NCI-H1417 (cell line): ENCODE results near the gene RAB3A.

Experiments used
- DNase-seq, 3 experiments: peaks; one replicate each; lab custom pipeline; 2025; lab: John Stamatoyannopoulos, UW

Gene RAB3A

GRCh38 chr19:18197941-18198340 is 5.9 kb downstream of the RAB3A start:
- DNase-seq: no peak

GRCh38 chr19:18197306-18197705 is 6.5 kb downstream of the RAB3A start:
- no peak for DNase-seq

GRCh38 chr19:18196511-18196845 is 7.4 kb downstream of the RAB3A start:
- no peak for DNase-seq

GRCh38 chr19:18194554-18195238 is 9.1 kb downstream of the RAB3A start:
- no peak for DNase-seq

- no peak for DNase-seq
Measured at GRCh38 chr19:18194181-18194530, 9.7 kb downstream of the RAB3A start.

GRCh38 chr19:18193388-18194180 is 10.3 kb downstream of the RAB3A start:
- peak in 2 of 3 experiments; percentile 51 to 56 for DNase-seq

GRCh38 chr19:18192673-18193387 is 11.0 kb downstream of the RAB3A start, which contains the start of gene MPV17L2:
Gene MPV17L2, plus strand, starts transcription at chr19:18193218. Its CDS starts 64 bp downstream, at chr19:18193282.
- DNase-seq: peak; percentile 98 to 100 (median 99)

GRCh38 chr19:18191640-18192062 is 12.2 kb downstream of the RAB3A start:
- no peak for DNase-seq

- no peak for DNase-seq
Measured at GRCh38 chr19:18190278-18190677, 13.6 kb downstream of the RAB3A start.

GRCh38 chr19:18185538-18185937 is 18.3 kb downstream of the RAB3A start:
- DNase-seq: no peak

GRCh38 chr19:18183529-18183928 is 20.3 kb downstream of the RAB3A start:
- DNase-seq: no peak

- DNase-seq: no peak
Measured at GRCh38 chr19:18179957-18180356, 23.9 kb downstream of the RAB3A start.

- no peak for DNase-seq
Measured at GRCh38 chr19:18176367-18177310, 27.2 kb downstream of the RAB3A start.

GRCh38 chr19:18174983-18175382 is 28.9 kb downstream of the RAB3A start:
- DNase-seq: no peak

- peak; percentile 53 to 67 (median 65) for DNase-seq
Measured at GRCh38 chr19:18173572-18174288, 30.1 kb downstream of the RAB3A start, which contains the start of gene IFI30. Gene IFI30, plus strand, starts transcription at chr19:18173813. Its CDS starts 29 bp downstream, at chr19:18173842.

- DNase-seq: no peak
Measured at GRCh38 chr19:18173054-18173571, 30.7 kb downstream of the RAB3A start.

- DNase-seq: no peak
Measured at GRCh38 chr19:18172331-18173053, 31.4 kb downstream of the RAB3A start.

- no peak for DNase-seq
Measured at GRCh38 chr19:18171605-18172327, 32.1 kb downstream of the RAB3A start.

GRCh38 chr19:18170714-18171255 is 33.1 kb downstream of the RAB3A start:
- no peak for DNase-seq
